GM10248 (cell line): ENCODE measurements around the gene CLEC2L.

ENCODE experiments used
- CTCF ChIA-PET: fragments of 300-600 bp; sonication (Branson Sonifier 250); formaldehyde crosslinking; extraction: SDS; loops from one replicate; lab custom pipeline; 2021; ENCODE audit warnings: antibody characterized with exemption; lab: Yijun Ruan, JAX
- POLR2A ChIA-PET: fragments of 350-650 bp; sonication (Branson Sonifier 250); formaldehyde crosslinking; extraction: SDS; loops from one replicate; lab custom pipeline; 2020; ENCODE audit warnings: antibody characterized with exemption; lab: Yijun Ruan, JAX
- DNase-seq: peaks from one replicate; pipeline ENCODE4 v3.0.0; 2012; ENCODE audit errors: extremely low spot score
- TF ChIP-seq, protein P1 (sequence below): IDR thresholded peaks from 2 replicates; pipeline ENCODE4 v1.5.1; 2012; ENCODE audit warnings: mild to moderate bottlenecking, low read depth; ENCODE audit errors: extremely low read depth, missing control alignments, control extremely low read depth

The CLEC2L gene

GRCh38 chr7:139509535-139509934, 13.9 kb upstream of the CLEC2L start:
- TF ChIP-seq, protein P1, sequence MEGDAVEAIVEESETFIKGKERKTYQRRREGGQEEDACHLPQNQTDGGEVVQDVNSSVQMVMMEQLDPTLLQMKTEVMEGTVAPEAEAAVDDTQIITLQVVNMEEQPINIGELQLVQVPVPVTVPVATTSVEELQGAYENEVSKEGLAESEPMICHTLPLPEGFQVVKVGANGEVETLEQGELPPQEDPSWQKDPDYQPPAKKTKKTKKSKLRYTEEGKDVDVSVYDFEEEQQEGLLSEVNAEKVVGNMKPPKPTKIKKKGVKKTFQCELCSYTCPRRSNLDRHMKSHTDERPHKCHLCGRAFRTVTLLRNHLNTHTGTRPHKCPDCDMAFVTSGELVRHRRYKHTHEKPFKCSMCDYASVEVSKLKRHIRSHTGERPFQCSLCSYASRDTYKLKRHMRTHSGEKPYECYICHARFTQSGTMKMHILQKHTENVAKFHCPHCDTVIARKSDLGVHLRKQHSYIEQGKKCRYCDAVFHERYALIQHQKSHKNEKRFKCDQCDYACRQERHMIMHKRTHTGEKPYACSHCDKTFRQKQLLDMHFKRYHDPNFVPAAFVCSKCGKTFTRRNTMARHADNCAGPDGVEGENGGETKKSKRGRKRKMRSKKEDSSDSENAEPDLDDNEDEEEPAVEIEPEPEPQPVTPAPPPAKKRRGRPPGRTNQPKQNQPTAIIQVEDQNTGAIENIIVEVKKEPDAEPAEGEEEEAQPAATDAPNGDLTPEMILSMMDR: no peak
- ChIA-PET CTCF (interaction anchor here (4.5 kb wide), 1 partner anchor 9 kb away, joined by 18 read pairs; no protein-coding TSS in a partner anchor), POLR2A (no interaction called here)
- no peak for DNase-seq

DNA sequence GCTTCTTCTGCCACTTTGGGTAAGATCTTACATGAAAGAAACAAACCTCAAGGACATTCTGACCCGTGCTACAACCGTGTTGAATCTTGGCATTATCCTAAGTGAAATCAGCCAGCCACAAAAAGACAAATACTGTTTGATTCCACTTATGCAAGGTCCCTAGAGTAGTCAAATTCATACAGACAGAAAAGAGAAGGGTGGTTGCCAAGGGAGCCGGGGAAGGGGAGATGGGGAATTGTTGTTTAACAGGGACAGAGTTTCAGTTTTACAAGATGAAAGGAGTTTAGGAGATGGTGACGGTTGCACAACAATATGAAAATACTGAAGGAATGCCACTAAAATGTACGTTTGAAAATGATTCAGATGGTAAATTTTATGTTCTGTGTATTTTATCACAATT, 12.2 kb upstream of the CLEC2L start:
- DNase-seq: no peak
- ChIA-PET POLR2A (no interaction called here), CTCF (interaction anchor here (1.3 to 4.5 kb wide), 2 partner anchors 11 to 90 kb away, joined by 3 to 18 read pairs; no protein-coding TSS in a partner anchor)
- TF ChIP-seq, protein P1: no peak

DNA sequence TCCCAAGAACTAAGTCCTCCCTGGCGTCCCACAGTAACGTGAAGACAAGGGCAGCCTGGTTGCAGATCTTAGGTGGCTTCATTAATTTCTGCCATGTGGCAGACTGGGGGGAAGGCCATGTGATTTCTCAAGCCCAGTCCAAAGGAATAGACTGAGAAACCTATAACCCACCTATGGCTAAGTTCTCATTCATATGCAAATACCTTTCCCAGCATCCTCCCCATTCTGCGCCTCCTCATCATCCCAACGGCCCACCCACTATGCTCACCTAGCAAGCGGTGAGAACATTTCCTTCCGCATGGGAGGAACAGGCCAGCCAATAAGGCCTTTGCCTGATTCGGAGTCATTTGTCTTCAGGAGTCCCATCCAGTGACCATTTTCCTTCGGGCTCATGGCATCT, 8.2 kb upstream of the CLEC2L start:
- TF ChIP-seq, protein P1: no peak
- POLR2A ChIA-PET: no interaction called here
- CTCF ChIA-PET: no interaction called here
- no peak for DNase-seq

- TF ChIP-seq, protein P1: no peak
- CTCF ChIA-PET: no interaction called here
- POLR2A ChIA-PET: no interaction called here
- DNase-seq: no peak
Observed at GRCh38 chr7:139521439-139521838, 2.0 kb upstream of the CLEC2L start.

DNA sequence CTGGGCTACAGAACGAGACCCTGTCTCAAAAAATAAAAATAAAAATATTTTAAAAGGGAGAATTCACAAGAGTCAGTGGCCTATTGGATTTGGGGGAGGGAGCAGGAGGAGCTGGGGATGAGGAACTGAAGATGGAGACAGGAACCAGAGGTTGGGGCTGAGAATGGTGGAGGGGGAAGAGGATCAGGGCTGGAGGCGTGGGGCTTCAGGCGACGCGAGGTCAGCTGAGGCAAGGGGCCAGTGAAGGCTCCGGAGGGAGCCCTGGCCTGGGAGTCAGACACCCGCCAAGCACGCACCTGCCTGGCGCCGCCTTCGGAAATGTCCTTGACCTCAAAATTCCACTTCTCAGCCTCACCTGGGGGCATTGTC, 671 bp upstream of the CLEC2L start:
- CTCF ChIA-PET: no interaction called here
- no peak for DNase-seq
- POLR2A ChIA-PET: no interaction called here
- TF ChIP-seq, protein P1: no peak

- CTCF ChIA-PET: interaction anchor here (1.3 kb wide), 1 partner anchor 29 kb away, joined by 3 read pairs; no protein-coding TSS in a partner anchor
- POLR2A ChIA-PET: no interaction called here
- TF ChIP-seq, protein P1: no peak
- DNase-seq: no peak
Observed at GRCh38 chr7:139523968-139524815, 707 bp downstream of the CLEC2L start.
